ENCODE measurements around the gene CNR2. TPM values are rescaled to one million over a fixed set of nuclear protein-coding genes. Genes with fewer than 3 reads are reported as not detected.

CNR2 gene
- polyA plus RNA-seq, 1 of the 3 experiments (the other 2 are of a cell fraction): not detected

DNA sequence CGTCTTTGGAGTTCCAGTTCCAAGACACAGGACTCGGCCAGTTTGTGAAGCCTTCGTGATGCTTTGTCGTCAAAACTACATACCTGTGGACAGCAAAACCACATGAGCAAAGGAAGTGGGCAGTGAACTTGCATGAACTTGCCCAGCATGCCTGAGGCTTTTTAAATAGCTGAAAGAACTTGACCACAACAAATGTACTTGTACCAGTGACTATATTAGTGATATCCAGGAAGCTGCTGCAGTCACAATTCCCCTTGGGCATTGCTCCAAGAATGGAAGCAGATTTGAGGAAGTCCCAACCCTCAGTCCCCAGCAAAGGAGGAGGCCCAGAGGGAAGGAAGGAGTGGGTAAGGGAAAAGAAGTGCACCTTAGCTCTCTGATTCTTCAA, 47.6 kb downstream of the CNR2 start:
- Histone ChIP-seq H3K27ac (ENCODE audit: low read depth in 2 of 2, low read length in 1 of 2) (no peak overlapping the region), H3K4me2 (no peak overlapping the region), H3K9me2 (no peaks in the 10 kb centered on the region), H2AFZ (ENCODE audit: low read depth) (no peak overlapping the region), H3K27me3 (ENCODE audit: insufficient read depth) (no peaks in the 10 kb centered on the region; the same call in 1 of the 2 replicates), H3K79me2 (ENCODE audit: insufficient read depth) (no peaks in the 10 kb centered on the region), H3K9ac (no peak overlapping the region), H3F3A (replicated peaks; ENCODE audit: insufficient read depth) (no peaks in the 10 kb centered on the region), H3K4me3 (ENCODE audit: low read depth in 2 of 2, low read length in 1 of 2) (no peak overlapping the region), H3K36me3 (replicated peaks in 1 of 2; ENCODE audit: control insufficient read depth in 1 of 2, insufficient read depth in 2 of 2, low read length in 1 of 2) (peaks cover 9 to 11% of the 10 kb centered on the region in 2 experiments), H3K9me3 (no peaks in the 10 kb centered on the region), H4K20me1 (ENCODE audit: insufficient read depth) (no peaks in the 10 kb centered on the region), H3K4me1 (ENCODE audit: control insufficient read depth in 1 of 2, insufficient read depth in 2 of 2, low read depth in 1 of 2, low read length in 1 of 2) (peaks cover 0 to 8% of the 10 kb centered on the region in 2 experiments; a peak in 1 of 4 replicates)
- no peak for DNase-seq
- POLR2A ChIA-PET: no interaction called here
- WGBS (ENCODE audit: low lambda C conversion rate): 95% methylated on average over 4 of the region's 4 CpGs
- CTCF ChIA-PET: interaction anchor here (1.4 kb wide), 1 partner anchor 94 kb away, joined by 4 read pairs; no protein-coding TSS in a partner anchor
- TF ChIP-seq ELF1 (IDR thresholded peaks at IDR 0.05) (no peak), TAF1 (IDR thresholded peaks at IDR 0.05; ENCODE audit: borderline replicate concordance, low read depth, low read length) (no peak), GATA2 (CRISPR knock-in tag; IDR thresholded peaks at IDR 0.05) (no peak), POLR2AphosphoS5 (IDR thresholded peaks at IDR 0.05; ENCODE audit: low read depth, low read length) (no peak)
- TF ChIP-seq, protein P1, sequence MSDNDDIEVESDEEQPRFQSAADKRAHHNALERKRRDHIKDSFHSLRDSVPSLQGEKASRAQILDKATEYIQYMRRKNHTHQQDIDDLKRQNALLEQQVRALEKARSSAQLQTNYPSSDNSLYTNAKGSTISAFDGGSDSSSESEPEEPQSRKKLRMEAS (IDR thresholded peaks at IDR 0.05; ENCODE audit: low read depth): no peak

DNA sequence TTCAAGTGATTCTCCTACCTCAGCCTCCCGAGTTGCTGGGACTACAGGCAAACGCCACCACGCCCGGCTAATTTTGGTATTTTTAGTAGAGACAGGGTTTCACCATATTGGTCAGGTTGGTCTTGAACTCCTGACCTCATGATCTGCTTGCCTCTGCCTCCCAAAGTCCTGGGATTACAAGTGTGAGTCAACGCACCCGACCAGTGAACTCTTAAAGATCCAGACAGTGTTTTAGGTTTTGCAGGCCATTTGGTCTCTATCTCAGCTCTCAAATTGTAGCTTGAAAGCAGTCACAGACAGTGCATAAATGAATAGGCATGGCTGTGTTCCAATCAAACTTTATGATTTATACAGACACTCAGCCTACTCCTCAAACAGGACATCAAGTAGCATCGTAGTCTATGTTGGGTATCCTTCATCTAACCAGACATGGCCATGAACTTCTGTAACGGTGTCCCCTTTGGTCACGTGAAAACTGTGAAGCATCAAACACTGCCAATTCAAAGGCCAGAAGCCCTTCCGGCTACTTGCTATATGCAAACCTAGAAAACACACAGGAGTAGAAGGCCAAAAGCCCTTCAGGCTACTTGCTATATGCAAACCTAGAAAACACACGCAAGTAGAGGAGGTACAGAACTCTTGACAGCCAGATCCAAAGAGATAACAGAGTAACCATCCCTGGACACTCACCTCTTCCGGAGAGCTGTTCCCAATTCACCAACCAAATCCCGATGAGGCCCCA, 48.2 kb downstream of the CNR2 start:
- H4K20me1 ChIP-seq (ENCODE audit: insufficient read depth): no peaks in the 10 kb centered on the region
- H2AFZ ChIP-seq (ENCODE audit: low read depth): no peak overlapping the region
- H3F3A ChIP-seq (replicated peaks; ENCODE audit: insufficient read depth): no peaks in the 10 kb centered on the region
- H3K79me2 ChIP-seq (ENCODE audit: insufficient read depth): no peaks in the 10 kb centered on the region
- 92% methylated on average over 13 of the region's 13 CpGs for WGBS (ENCODE audit: low lambda C conversion rate)
- no peak overlapping the region for H3K4me3 ChIP-seq (ENCODE audit: low read depth in 2 of 2, low read length in 1 of 2)
- peaks cover 0 to 8% of the 10 kb centered on the region in 2 experiments; a peak in 1 of 4 replicates for H3K4me1 ChIP-seq (ENCODE audit: control insufficient read depth in 1 of 2, insufficient read depth in 2 of 2, low read depth in 1 of 2, low read length in 1 of 2)
- no peak overlapping the region for H3K4me2 ChIP-seq
- POLR2A ChIA-PET: no interaction called here
- H3K9me2 ChIP-seq: no peaks in the 10 kb centered on the region
- no peaks in the 10 kb centered on the region for H3K9me3 ChIP-seq
- CTCF ChIA-PET: interaction anchor here (1.4 kb wide), 1 partner anchor 93 kb away, joined by 4 read pairs; no protein-coding TSS in a partner anchor
- H3K27ac ChIP-seq (ENCODE audit: low read depth in 2 of 2, low read length in 1 of 2): no peak overlapping the region
- H3K36me3 ChIP-seq (replicated peaks in 1 of 2; ENCODE audit: control insufficient read depth in 1 of 2, insufficient read depth in 2 of 2, low read length in 1 of 2): peaks cover 9 to 13% of the 10 kb centered on the region in 2 experiments
- no peaks in the 10 kb centered on the region for H3K27me3 ChIP-seq (ENCODE audit: insufficient read depth)
- DNase-seq: no peak
- H3K9ac ChIP-seq: no peak overlapping the region
- TF ChIP-seq TCF12 (IDR thresholded peaks at IDR 0.05): no peak
- no peak for TF ChIP-seq NFIC (IDR thresholded peaks at IDR 0.05; ENCODE audit: borderline replicate concordance)
- no peak for TF ChIP-seq TAF1 (IDR thresholded peaks at IDR 0.05; ENCODE audit: borderline replicate concordance, low read depth, low read length)
- TF ChIP-seq, protein P2, sequence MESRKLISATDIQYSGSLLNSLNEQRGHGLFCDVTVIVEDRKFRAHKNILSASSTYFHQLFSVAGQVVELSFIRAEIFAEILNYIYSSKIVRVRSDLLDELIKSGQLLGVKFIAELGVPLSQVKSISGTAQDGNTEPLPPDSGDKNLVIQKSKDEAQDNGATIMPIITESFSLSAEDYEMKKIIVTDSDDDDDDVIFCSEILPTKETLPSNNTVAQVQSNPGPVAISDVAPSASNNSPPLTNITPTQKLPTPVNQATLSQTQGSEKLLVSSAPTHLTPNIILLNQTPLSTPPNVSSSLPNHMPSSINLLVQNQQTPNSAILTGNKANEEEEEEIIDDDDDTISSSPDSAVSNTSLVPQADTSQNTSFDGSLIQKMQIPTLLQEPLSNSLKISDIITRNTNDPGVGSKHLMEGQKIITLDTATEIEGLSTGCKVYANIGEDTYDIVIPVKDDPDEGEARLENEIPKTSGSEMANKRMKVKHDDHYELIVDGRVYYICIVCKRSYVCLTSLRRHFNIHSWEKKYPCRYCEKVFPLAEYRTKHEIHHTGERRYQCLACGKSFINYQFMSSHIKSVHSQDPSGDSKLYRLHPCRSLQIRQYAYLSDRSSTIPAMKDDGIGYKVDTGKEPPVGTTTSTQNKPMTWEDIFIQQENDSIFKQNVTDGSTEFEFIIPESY (IDR thresholded peaks at IDR 0.05; ENCODE audit: borderline replicate concordance, low read depth): no peak
- TF ChIP-seq, protein P3, sequence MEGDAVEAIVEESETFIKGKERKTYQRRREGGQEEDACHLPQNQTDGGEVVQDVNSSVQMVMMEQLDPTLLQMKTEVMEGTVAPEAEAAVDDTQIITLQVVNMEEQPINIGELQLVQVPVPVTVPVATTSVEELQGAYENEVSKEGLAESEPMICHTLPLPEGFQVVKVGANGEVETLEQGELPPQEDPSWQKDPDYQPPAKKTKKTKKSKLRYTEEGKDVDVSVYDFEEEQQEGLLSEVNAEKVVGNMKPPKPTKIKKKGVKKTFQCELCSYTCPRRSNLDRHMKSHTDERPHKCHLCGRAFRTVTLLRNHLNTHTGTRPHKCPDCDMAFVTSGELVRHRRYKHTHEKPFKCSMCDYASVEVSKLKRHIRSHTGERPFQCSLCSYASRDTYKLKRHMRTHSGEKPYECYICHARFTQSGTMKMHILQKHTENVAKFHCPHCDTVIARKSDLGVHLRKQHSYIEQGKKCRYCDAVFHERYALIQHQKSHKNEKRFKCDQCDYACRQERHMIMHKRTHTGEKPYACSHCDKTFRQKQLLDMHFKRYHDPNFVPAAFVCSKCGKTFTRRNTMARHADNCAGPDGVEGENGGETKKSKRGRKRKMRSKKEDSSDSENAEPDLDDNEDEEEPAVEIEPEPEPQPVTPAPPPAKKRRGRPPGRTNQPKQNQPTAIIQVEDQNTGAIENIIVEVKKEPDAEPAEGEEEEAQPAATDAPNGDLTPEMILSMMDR (IDR thresholded peaks at IDR 0.05): no peak
- TF ChIP-seq, protein P4, sequence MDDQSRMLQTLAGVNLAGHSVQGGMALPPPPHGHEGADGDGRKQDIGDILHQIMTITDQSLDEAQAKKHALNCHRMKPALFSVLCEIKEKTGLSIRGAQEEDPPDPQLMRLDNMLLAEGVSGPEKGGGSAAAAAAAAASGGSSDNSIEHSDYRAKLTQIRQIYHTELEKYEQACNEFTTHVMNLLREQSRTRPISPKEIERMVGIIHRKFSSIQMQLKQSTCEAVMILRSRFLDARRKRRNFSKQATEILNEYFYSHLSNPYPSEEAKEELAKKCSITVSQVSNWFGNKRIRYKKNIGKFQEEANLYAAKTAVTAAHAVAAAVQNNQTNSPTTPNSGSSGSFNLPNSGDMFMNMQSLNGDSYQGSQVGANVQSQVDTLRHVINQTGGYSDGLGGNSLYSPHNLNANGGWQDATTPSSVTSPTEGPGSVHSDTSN (IDR thresholded peaks at IDR 0.05): no peak
- TF ChIP-seq, protein P1 (IDR thresholded peaks at IDR 0.05; ENCODE audit: low read depth): no peak
- TF ChIP-seq, protein P5, sequence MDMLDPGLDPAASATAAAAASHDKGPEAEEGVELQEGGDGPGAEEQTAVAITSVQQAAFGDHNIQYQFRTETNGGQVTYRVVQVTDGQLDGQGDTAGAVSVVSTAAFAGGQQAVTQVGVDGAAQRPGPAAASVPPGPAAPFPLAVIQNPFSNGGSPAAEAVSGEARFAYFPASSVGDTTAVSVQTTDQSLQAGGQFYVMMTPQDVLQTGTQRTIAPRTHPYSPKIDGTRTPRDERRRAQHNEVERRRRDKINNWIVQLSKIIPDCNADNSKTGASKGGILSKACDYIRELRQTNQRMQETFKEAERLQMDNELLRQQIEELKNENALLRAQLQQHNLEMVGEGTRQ (IDR thresholded peaks at IDR 0.05; ENCODE audit: borderline replicate concordance, low read depth, low read length): no peak
- no peak for TF ChIP-seq SIN3A (IDR thresholded peaks at IDR 0.05; ENCODE audit: borderline replicate concordance, low read depth, low read length)
- no peak for TF ChIP-seq RCOR1 (IDR thresholded peaks at IDR 0.05; ENCODE audit: low read length)
- TF ChIP-seq RFX5 (IDR thresholded peaks at IDR 0.05; ENCODE audit: low read length): no peak
- TF ChIP-seq SMC3 (IDR thresholded peaks at IDR 0.05; ENCODE audit: low read depth, low read length): no peak
- TF ChIP-seq, protein P6, sequence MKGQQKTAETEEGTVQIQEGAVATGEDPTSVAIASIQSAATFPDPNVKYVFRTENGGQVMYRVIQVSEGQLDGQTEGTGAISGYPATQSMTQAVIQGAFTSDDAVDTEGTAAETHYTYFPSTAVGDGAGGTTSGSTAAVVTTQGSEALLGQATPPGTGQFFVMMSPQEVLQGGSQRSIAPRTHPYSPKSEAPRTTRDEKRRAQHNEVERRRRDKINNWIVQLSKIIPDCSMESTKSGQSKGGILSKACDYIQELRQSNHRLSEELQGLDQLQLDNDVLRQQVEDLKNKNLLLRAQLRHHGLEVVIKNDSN (IDR thresholded peaks at IDR 0.05; ENCODE audit: borderline replicate concordance, low read depth): no peak
- no peak for TF ChIP-seq CHD2 (IDR thresholded peaks at IDR 0.05; ENCODE audit: low read length, partially characterized antibody)
- TF ChIP-seq MXI1 (IDR thresholded peaks at IDR 0.05; ENCODE audit: low read depth, low read length): no peak
- no peak for TF ChIP-seq MEF2A (IDR thresholded peaks at IDR 0.05; ENCODE audit: borderline replicate concordance, low read depth)
- no peak for TF ChIP-seq NRF1 (IDR thresholded peaks at IDR 0.05; ENCODE audit: low read depth, low read length)
